CD4-positive, alpha-beta memory T cell (primary cell): Measurements from ENCODE around the gene POP4. TPM values are rescaled to one million over a fixed set of nuclear protein-coding genes. Genes with fewer than 3 reads are reported as not detected.

Source experiments
- CTCF ChIA-PET: fragments of 350-600 bp; sonication (Branson Sonifier 250); formaldehyde crosslinking; loops from one replicate; lab custom pipeline; 2021; ENCODE audit warnings: inconsistent platforms; ENCODE audit not compliant: partially characterized antibody; lab: Charles Lee
- POLR2A ChIA-PET: fragments of 350-600 bp; sonication (Branson Sonifier 250); formaldehyde crosslinking; loops from one replicate; lab custom pipeline; 2021; ENCODE audit not compliant: partially characterized antibody; lab: Charles Lee
- DNase-seq, 5 donors: peaks; one replicate each; pipeline versions ENCODE4 v3.0.0 to v3.0.0-alpha.2; 2020 to 2022; ENCODE audit warnings: mixed read lengths in 1 of 5
- H3K27ac ChIP-seq: one replicate; pipeline ENCODE4 v1.7.0; 2013; ENCODE audit warnings: low read depth, low read length
- H3K27me3 ChIP-seq: 2 replicates; pipeline ENCODE4 v1.7.0; 2013; ENCODE audit warnings: mild to moderate bottlenecking, low read length, moderate library complexity; ENCODE audit not compliant: insufficient read depth
- H3K36me3 ChIP-seq: 2 replicates; pipeline ENCODE4 v1.7.0; 2013; ENCODE audit warnings: mild to moderate bottlenecking, low read length, moderate library complexity; ENCODE audit not compliant: insufficient read depth
- H3K4me1 ChIP-seq: 2 replicates; pipeline ENCODE4 v1.7.0; 2013; ENCODE audit warnings: mild to moderate bottlenecking, low read length, moderate library complexity; ENCODE audit not compliant: insufficient read depth
- H3K4me3 ChIP-seq, 2 donors: one replicate each; pipeline ENCODE4 v1.7.0; 2013; ENCODE audit warnings: low read length in 2 of 2, mild to moderate bottlenecking in 1 of 2
- H3K9me3 ChIP-seq, 2 donors: one replicate each; pipeline ENCODE4 v1.7.0; 2013; ENCODE audit warnings: low read length in 2 of 2, control low read depth in 1 of 2; ENCODE audit not compliant: control insufficient read depth in 1 of 2
- H3K27ac Mint-ChIP-seq, 7 donors: one replicate each; pipeline ENCODE4 v1.8.0; 2020 to 2021; ENCODE audit warnings: mixed read lengths in 7 of 7, mild to moderate bottlenecking in 6 of 7, inconsistent platforms in 3 of 7, moderate library complexity in 3 of 7
- H3K27me3 Mint-ChIP-seq, 2 donors: one replicate each; pipeline ENCODE4 v1.8.0; 2020 to 2021; ENCODE audit warnings: mixed read lengths in 2 of 2
- H3K36me3 Mint-ChIP-seq, 2 donors: one replicate each; pipeline ENCODE4 v1.8.0; 2020 to 2021; ENCODE audit warnings: mixed read lengths in 2 of 2, inconsistent platforms in 1 of 2, mild to moderate bottlenecking in 1 of 2
- H3K4me1 Mint-ChIP-seq, 4 donors: one replicate each; pipeline ENCODE4 v1.8.0; 2020 to 2021; ENCODE audit warnings: mixed read lengths in 4 of 4, mild to moderate bottlenecking in 1 of 4
- H3K4me3 Mint-ChIP-seq, 8 donors: one replicate each; pipeline ENCODE4 v1.8.0; 2020 to 2021; ENCODE audit warnings: mixed read lengths in 8 of 8, mild to moderate bottlenecking in 7 of 8, moderate library complexity in 6 of 8, inconsistent platforms in 3 of 8
- H3K9me3 Mint-ChIP-seq, 8 donors: one replicate each; pipeline ENCODE4 v1.8.0; 2020 to 2021; ENCODE audit warnings: mixed read lengths in 8 of 8, mild to moderate bottlenecking in 5 of 8, inconsistent platforms in 3 of 8, moderate library complexity in 1 of 8
- intact Hi-C: fragments of 100-400 bp; cut with micrococcal nuclease; formaldehyde crosslinking; loops from one replicate; pipeline ENCODE4 v1.15.1; 2023
- polyA plus RNA-seq, 2 donors: library from polyadenylated mRNA; unstranded; fragments of 300-500 nt; fragmentation: Illumina TruSeq; gene quantifications; one replicate each; pipeline ENCODE4 v1.2.3, GENCODE V29; 2021
- total RNA-seq, 2 experiments: library from RNA; stranded (reverse); gene quantifications; one replicate each; pipeline ENCODE4 v1.2.3, GENCODE V29; 2021

POP4 gene
- total and polyA plus RNA-seq, 4 experiments from 2014 or later: 54.1 to 189 (median 99.9) TPM

GRCh38 chr19:29598496-29598895, 7.6 kb upstream of the POP4 start:
- Mint-ChIP-seq H3K27me3 (peaks cover 11 to 18% of the 10 kb centered on the region in 2 donors), H3K4me3 (no peak overlapping the region), H3K36me3 (no peaks in the 10 kb centered on the region), H3K9me3 (peaks cover 0 to 2% (median 0%) of the 10 kb centered on the region in 8 donors), H3K4me1 (no peaks in the 10 kb centered on the region), H3K27ac (peak overlapping the region in 1 of 7 donors; percentile 74)
- ChIA-PET POLR2A (no interaction called here), CTCF (interaction anchor here (0.6 to 0.7 kb wide), 2 partner anchors 130 to 1064 kb away, joined by 3 to 5 read pairs; no protein-coding TSS in a partner anchor)
- intact Hi-C loops: no loop called here
- Histone ChIP-seq H3K36me3 (no peaks in the 10 kb centered on the region), H3K4me3 (no peak overlapping the region), H3K27me3 (no peaks in the 10 kb centered on the region), H3K27ac (no peak overlapping the region), H3K9me3 (no peaks in the 10 kb centered on the region), H3K4me1 (no peaks in the 10 kb centered on the region)
- DNase-seq: no peak

DNA sequence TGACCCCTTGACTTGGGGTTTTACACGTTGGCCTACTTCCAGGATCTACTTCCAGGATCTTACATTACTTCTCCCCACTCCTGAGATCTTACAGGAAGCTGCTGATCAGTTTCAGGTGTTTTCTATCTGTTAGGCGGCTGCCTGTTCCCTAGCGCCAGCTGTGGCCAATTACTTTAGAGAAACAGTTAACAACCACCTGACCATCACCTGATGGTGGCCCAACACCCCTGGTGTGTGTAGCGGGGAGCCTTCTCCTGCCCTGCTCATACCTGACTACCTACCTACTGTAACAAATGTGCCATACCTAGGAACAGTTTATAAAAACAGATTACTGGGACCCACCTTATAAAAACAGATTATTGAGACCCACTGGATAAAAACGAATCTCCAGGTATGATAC, 2.8 kb upstream of the POP4 start:
- POLR2A ChIA-PET: no interaction called here
- CTCF ChIA-PET: interaction anchor here (0.7 to 2.4 kb wide), 4 partner anchors 65 to 303 kb away, joined by 3 to 8 read pairs (median 4); no protein-coding TSS in a partner anchor

DNA sequence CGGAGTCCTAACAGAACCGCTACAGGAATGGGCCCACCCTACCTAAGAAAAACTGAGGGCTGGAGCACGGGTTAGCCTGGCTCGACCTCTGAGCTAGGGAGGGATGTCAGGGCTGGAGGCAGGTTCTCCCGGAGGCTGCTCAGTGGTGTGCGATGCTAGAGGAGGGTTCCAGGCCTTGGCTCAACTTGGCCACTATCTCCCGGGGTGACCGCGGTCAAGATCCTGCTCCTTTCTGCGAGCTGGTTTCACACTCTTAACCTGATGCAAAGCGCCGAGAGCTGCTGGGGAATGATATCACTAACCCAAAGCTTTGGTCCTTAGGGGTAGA, 301 bp downstream of the POP4 start:
- peak overlapping the region; percentile 99 for H3K27ac ChIP-seq
- peaks cover 23% of the 10 kb centered on the region for H3K36me3 ChIP-seq
- H3K4me1 ChIP-seq: peaks cover 31% of the 10 kb centered on the region
- intact Hi-C loops: loop anchor here (1.0 to 5.0 kb wide), 5 partner anchors 85 to 394 kb away; partner anchors contain the start of genes UQCRFS1 and URI1
- H3K36me3 Mint-ChIP-seq: peaks cover 14 to 35% of the 10 kb centered on the region in 2 donors
- H3K9me3 Mint-ChIP-seq: peaks cover 0 to 4% (median 0%) of the 10 kb centered on the region in 8 donors
- ChIA-PET POLR2A (interaction anchor here (0.6 to 7.0 kb wide), 27 partner anchors 9 to 397 kb away, joined by 3 to 163 read pairs (median 9); partner anchors contain the start of genes C19orf12, PLEKHF1 and URI1), CTCF (interaction anchor here (0.7 to 10.4 kb wide), 8 partner anchors 14 to 265 kb away, joined by 3 to 267 read pairs (median 50); partner anchors contain the start of genes C19orf12 and PLEKHF1)
- H3K27ac Mint-ChIP-seq: peak overlapping the region; percentile 99 to 100 (median 100)
- H3K9me3 ChIP-seq: no peaks in the 10 kb centered on the region
- no peak for DNase-seq
- H3K4me1 Mint-ChIP-seq: peaks cover 14 to 45% (median 30%) of the 10 kb centered on the region in 4 donors
- no peaks in the 10 kb centered on the region for H3K27me3 ChIP-seq
- H3K27me3 Mint-ChIP-seq: no peaks in the 10 kb centered on the region
- peak overlapping the region; percentile 95 to 100 (median 98) for H3K4me3 Mint-ChIP-seq
- peak overlapping the region; percentile 78 to 87 for H3K4me3 ChIP-seq

More for the DNA sequence above, 2.8 kb upstream of the POP4 start:
- H3K9me3 ChIP-seq: no peaks in the 10 kb centered on the region
- peaks cover 0 to 4% (median 0%) of the 10 kb centered on the region in 8 donors for H3K9me3 Mint-ChIP-seq
- H3K4me1 ChIP-seq: peaks cover 22% of the 10 kb centered on the region
- intact Hi-C loops: no loop called here
- H3K4me1 Mint-ChIP-seq: peaks cover 4 to 29% (median 19%) of the 10 kb centered on the region in 4 donors
- peaks cover 0 to 9% of the 10 kb centered on the region in 2 donors for H3K36me3 Mint-ChIP-seq
- no peak for DNase-seq
- no peak overlapping the region for H3K27ac ChIP-seq
- no peaks in the 10 kb centered on the region for H3K36me3 ChIP-seq
- no peaks in the 10 kb centered on the region for H3K27me3 ChIP-seq
- H3K27me3 Mint-ChIP-seq: no peaks in the 10 kb centered on the region
- H3K4me3 Mint-ChIP-seq: peak overlapping the region in 1 of 8 donors; percentile 35
- H3K27ac Mint-ChIP-seq: peak overlapping the region in 3 of 7 donors; percentile 8 to 24 (median 17)
- no peak overlapping the region for H3K4me3 ChIP-seq

- peaks cover 14 to 54% (median 32%) of the 10 kb centered on the region in 4 donors for H3K4me1 Mint-ChIP-seq
These were observed 3.6 kb downstream of the POP4 start for GRCh38 chr19:29609636-29610035.

GRCh38 chr19:29610213-29610573, 4.1 kb downstream of the POP4 start:
- H3K9me3 Mint-ChIP-seq: peaks cover 0 to 4% (median 0%) of the 10 kb centered on the region in 8 donors
- ChIA-PET CTCF (interaction anchor here (0.7 to 10.4 kb wide), 25 partner anchors 10 to 332 kb away, joined by 3 to 267 read pairs (median 7); partner anchors contain the start of genes C19orf12, PLEKHF1 and URI1), POLR2A (interaction anchor here (1.1 to 7.0 kb wide), 11 partner anchors 8 to 106 kb away, joined by 3 to 163 read pairs (median 19); partner anchors contain the start of genes C19orf12 and PLEKHF1)
- no peaks in the 10 kb centered on the region for H3K27me3 Mint-ChIP-seq
- H3K27ac Mint-ChIP-seq: peak overlapping the region in 3 of 7 donors; percentile 54 to 87 (median 57)
- DNase-seq: no peak
- no peaks in the 10 kb centered on the region for H3K9me3 ChIP-seq
- H3K4me3 Mint-ChIP-seq: no peak overlapping the region
- peaks cover 14 to 50% (median 30%) of the 10 kb centered on the region in 4 donors for H3K4me1 Mint-ChIP-seq
- no peak overlapping the region for H3K27ac ChIP-seq
- peaks cover 26% of the 10 kb centered on the region for H3K4me1 ChIP-seq
- H3K27me3 ChIP-seq: no peaks in the 10 kb centered on the region
- H3K4me3 ChIP-seq: no peak overlapping the region
- intact Hi-C loops: loop anchor here (1.0 kb wide), 3 partner anchors 58 to 106 kb away; no protein-coding TSS in a partner anchor
- peaks cover 54% of the 10 kb centered on the region for H3K36me3 ChIP-seq
- peaks cover 38 to 66% of the 10 kb centered on the region in 2 donors for H3K36me3 Mint-ChIP-seq

More at GRCh38 chr19:29609636-29610035, 3.6 kb downstream of the POP4 start:
- Histone ChIP-seq H3K4me3 (no peak overlapping the region), H3K27me3 (no peaks in the 10 kb centered on the region), H3K27ac (no peak overlapping the region), H3K4me1 (peaks cover 31% of the 10 kb centered on the region), H3K36me3 (peaks cover 53% of the 10 kb centered on the region), H3K9me3 (no peaks in the 10 kb centered on the region)
- ChIA-PET POLR2A (interaction anchor here (0.6 to 7.0 kb wide), 13 partner anchors 8 to 107 kb away, joined by 3 to 163 read pairs (median 16); partner anchors contain the start of genes C19orf12 and PLEKHF1), CTCF (interaction anchor here (0.9 to 10.4 kb wide), 19 partner anchors 10 to 241 kb away, joined by 3 to 267 read pairs (median 8); partner anchors contain the start of genes C19orf12 and PLEKHF1)
- intact Hi-C loops: loop anchor here (1.0 to 5.0 kb wide), 4 partner anchors 59 to 397 kb away; partner anchors contain the start of gene UQCRFS1
- peak overlapping the region in 2 of 7 donors; percentile 18 to 57 for H3K27ac Mint-ChIP-seq
- no peaks in the 10 kb centered on the region for H3K27me3 Mint-ChIP-seq
- peaks cover 32 to 61% of the 10 kb centered on the region in 2 donors for H3K36me3 Mint-ChIP-seq
- H3K4me3 Mint-ChIP-seq: peak overlapping the region in 1 of 8 donors; percentile 20
- DNase-seq: no peak
- H3K9me3 Mint-ChIP-seq: peaks cover 0 to 4% (median 0%) of the 10 kb centered on the region in 8 donors

DNA sequence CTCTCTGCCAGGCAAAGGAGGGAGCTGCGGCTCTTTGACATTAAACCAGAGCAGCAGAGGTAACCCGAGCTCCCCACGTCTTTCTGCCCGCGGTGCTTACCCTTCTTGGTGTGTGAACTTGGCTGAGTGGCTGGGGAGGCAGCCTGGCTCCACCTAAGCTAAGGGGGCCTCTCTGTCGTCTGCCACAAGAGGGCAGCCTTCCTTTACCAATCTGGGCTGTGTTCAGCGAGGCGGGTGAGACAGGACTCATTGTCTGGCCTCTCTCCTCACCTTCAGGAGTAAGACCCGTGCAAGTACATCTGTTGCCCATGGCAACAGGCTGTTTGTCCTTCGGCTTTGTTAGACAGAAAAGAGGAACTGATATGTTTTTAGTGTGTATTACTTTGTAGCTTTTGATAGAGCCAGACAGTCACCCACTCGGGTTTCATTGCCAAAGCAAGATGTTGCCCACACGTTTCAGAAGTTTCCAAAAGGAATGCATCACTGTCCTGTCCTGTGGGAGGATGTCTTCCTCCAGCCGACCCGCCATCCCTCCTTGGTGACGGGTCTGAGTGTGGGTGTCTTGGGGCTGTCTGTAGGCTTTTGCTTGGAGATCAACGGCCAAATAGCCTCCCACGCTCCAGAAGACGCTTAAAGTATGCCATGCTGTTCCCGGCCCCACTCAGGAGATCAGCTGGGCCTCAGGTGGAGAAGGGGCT, 4.6 kb downstream of the POP4 start:
- no peak overlapping the region for H3K4me3 Mint-ChIP-seq
- H3K27me3 Mint-ChIP-seq: no peaks in the 10 kb centered on the region
- H3K27me3 ChIP-seq: no peaks in the 10 kb centered on the region
- intact Hi-C loops: loop anchor here (1.0 kb wide), 3 partner anchors 58 to 106 kb away; no protein-coding TSS in a partner anchor
- H3K36me3 ChIP-seq: peaks cover 54% of the 10 kb centered on the region
- no peak overlapping the region for H3K27ac ChIP-seq
- H3K36me3 Mint-ChIP-seq: peaks cover 43 to 69% of the 10 kb centered on the region in 2 donors
- H3K4me1 ChIP-seq: peaks cover 22% of the 10 kb centered on the region
- POLR2A ChIA-PET: interaction anchor here (2.0 to 7.0 kb wide), 10 partner anchors 9 to 106 kb away, joined by 7 to 163 read pairs (median 20); partner anchors contain the start of genes C19orf12 and PLEKHF1
- CTCF ChIA-PET: interaction anchor here (0.7 to 10.4 kb wide), 27 partner anchors 10 to 331 kb away, joined by 3 to 267 read pairs (median 6); partner anchors contain the start of genes C19orf12, PLEKHF1 and URI1
- DNase-seq: peak; percentile 81 to 85 (median 82)
- H3K27ac Mint-ChIP-seq: peak overlapping the region; percentile 1 to 90 (median 83)
- H3K4me3 ChIP-seq: no peak overlapping the region
- H3K9me3 Mint-ChIP-seq: peaks cover 0 to 4% (median 0%) of the 10 kb centered on the region in 8 donors
- peaks cover 14 to 45% (median 28%) of the 10 kb centered on the region in 4 donors for H3K4me1 Mint-ChIP-seq
- H3K9me3 ChIP-seq: no peaks in the 10 kb centered on the region
